H1 (cell line): ENCODE results near the gene CELF2. TPM values are rescaled to one million over a fixed set of nuclear protein-coding genes. Genes with fewer than 3 reads are reported as not detected.

Experiments
- CTCF ChIA-PET: fragments of 300-600 bp; sonication (Branson Sonifier 250); formaldehyde crosslinking; loops from one replicate; lab custom pipeline; 2021; ENCODE audit not compliant: partially characterized antibody; lab: Charles Lee
- POLR2A ChIA-PET: fragments of 300-600 bp; sonication (Branson Sonifier 250); formaldehyde crosslinking; loops from one replicate; lab custom pipeline; 2021; ENCODE audit warnings: inconsistent platforms; ENCODE audit not compliant: partially characterized antibody; lab: Charles Lee
- DNase-seq, 2 experiments: peaks; one replicate each; pipeline versions ENCODE4 v3.0.0 to v3.0.0-alpha.2; 2010 to 2022; ENCODE audit warnings: low spot score in 2 of 2, low read depth in 1 of 2, mixed read lengths in 1 of 2
- FAIRE-seq: peaks from 2 replicates; lab custom pipeline; 2011; peaks lifted over from hg19 to GRCh38; lab: Jason Lieb, UNC
- H2AFZ ChIP-seq: 2 replicates; pipeline ENCODE4 v1.8.1; 2012; ENCODE audit warnings: low read length, inconsistent platforms
- H2AK5ac ChIP-seq: 2 replicates; pipeline ENCODE4 v1.6.1; 2013; ENCODE audit warnings: low read depth, low read length
- H2BK120ac ChIP-seq: replicated peaks from 2 replicates; pipeline ENCODE3; 2013; ENCODE audit warnings: low read depth, low read length, inconsistent platforms
- H2BK12ac ChIP-seq: 2 replicates; pipeline ENCODE4 v1.6.1; 2013; ENCODE audit warnings: low read depth, low read length
- H2BK15ac ChIP-seq: 2 replicates; pipeline ENCODE4 v1.6.1; 2013; ENCODE audit warnings: low read length
- H2BK20ac ChIP-seq: 2 replicates; pipeline ENCODE4 v1.6.1; 2013; ENCODE audit warnings: low read length
- H2BK5ac ChIP-seq: 2 replicates; pipeline ENCODE4 v1.6.1; 2013; ENCODE audit warnings: low read depth, low read length
- H3K14ac ChIP-seq: 2 replicates; pipeline ENCODE4 v1.6.1; 2013; ENCODE audit warnings: inconsistent platforms; ENCODE audit not compliant: insufficient read length
- H3K18ac ChIP-seq: 2 replicates; pipeline ENCODE4 v1.6.1; 2013; ENCODE audit warnings: low read length; ENCODE audit errors: extremely low read depth
- H3K23ac ChIP-seq: 2 replicates; pipeline ENCODE4 v1.6.1; 2013; ENCODE audit warnings: inconsistent platforms; ENCODE audit not compliant: insufficient read length
- H3K23me2 ChIP-seq: 2 replicates; pipeline ENCODE4 v1.6.1; 2013; ENCODE audit warnings: low read depth, low read length
- H3K27ac ChIP-seq: 2 replicates; pipeline ENCODE4 v1.6.1; 2011; ENCODE audit warnings: low read depth, low read length, inconsistent platforms
- H3K27me3 ChIP-seq, 4 experiments: replicated peaks in 1 of 4; 1 replicate in 1 of 4; 2 replicates in 3 of 4; pipeline versions ENCODE4 v1.6.1 to v1.8.1; 2011 to 2013; ENCODE audit warnings: low read length in 3 of 4, mild to moderate bottlenecking in 3 of 4, inconsistent platforms in 2 of 4, mixed read lengths in 2 of 4, moderate library complexity in 1 of 4; ENCODE audit not compliant: control insufficient read depth in 3 of 4, insufficient read depth in 3 of 4; ENCODE audit errors: extremely low read depth in 1 of 4
- H3K36me3 ChIP-seq, 4 experiments: 2 replicates each; pipeline versions ENCODE4 v1.6.1 to v1.8.1; 2011 to 2013; ENCODE audit warnings: mild to moderate bottlenecking in 4 of 4, low read length in 3 of 4, moderate library complexity in 2 of 4, control low read depth in 1 of 4, inconsistent platforms in 1 of 4; ENCODE audit not compliant: insufficient read depth in 4 of 4, control insufficient read depth in 2 of 4
- H3K4ac ChIP-seq: replicated peaks from 2 replicates; pipeline ENCODE3; 2013; ENCODE audit warnings: low read length, low read depth, mixed read lengths, inconsistent platforms; ENCODE audit not compliant: insufficient read length
- H3K4me1 ChIP-seq, 4 experiments: replicated peaks in 1 of 4; 1 replicate in 1 of 4; 2 replicates in 3 of 4; pipeline versions ENCODE4 v1.6.1 to v1.8.1; 2011 to 2013; ENCODE audit warnings: low read length in 3 of 4, inconsistent platforms in 2 of 4, mixed read lengths in 1 of 4; ENCODE audit not compliant: insufficient read depth in 4 of 4, control insufficient read depth in 3 of 4
- H3K4me2 ChIP-seq, 2 experiments: 2 replicates each; pipeline versions ENCODE4 v1.6.1 to v1.8.1; 2011 to 2013; ENCODE audit warnings: low read depth in 2 of 2, low read length in 2 of 2, control low read depth in 1 of 2, inconsistent platforms in 1 of 2, mild to moderate bottlenecking in 1 of 2; ENCODE audit not compliant: insufficient read depth in 1 of 2
- H3K4me3 ChIP-seq, 4 experiments: fragments of 200-600, 300-600 bp in 1 of 4; sonication (generic), shearing (Covaris generic), sonication (Bioruptor Twin) in 1 of 4; 2 replicates each; pipeline versions ENCODE4 v1.5.1 to v1.8.1; 2011 to 2016; ENCODE audit warnings: low read length in 4 of 4, low read depth in 3 of 4, control low read depth in 2 of 4, inconsistent platforms in 2 of 4, mild to moderate bottlenecking in 2 of 4, mixed read lengths in 1 of 4, moderate library complexity in 1 of 4; ENCODE audit not compliant: insufficient read depth in 2 of 4; ENCODE audit errors: extremely low read depth in 1 of 4
- H3K56ac ChIP-seq: replicated peaks from 2 replicates; pipeline ENCODE3; 2013; ENCODE audit warnings: low read depth, mild to moderate bottlenecking, mixed read lengths, low read length, inconsistent platforms; ENCODE audit not compliant: insufficient read length
- H3K79me1 ChIP-seq: 2 replicates; pipeline ENCODE4 v1.6.1; 2013; ENCODE audit warnings: low read depth, low read length, control low read depth
- H3K79me2 ChIP-seq, 2 experiments: 2 replicates each; pipeline versions ENCODE4 v1.6.1 to v1.8.1; 2012 to 2013; ENCODE audit warnings: low read length in 2 of 2, mild to moderate bottlenecking in 2 of 2, inconsistent platforms in 1 of 2; ENCODE audit not compliant: insufficient read depth in 2 of 2, control insufficient read depth in 1 of 2
- H3K9ac ChIP-seq, 4 experiments: replicated peaks in 1 of 4; 1 replicate in 1 of 4; 2 replicates in 3 of 4; pipeline versions ENCODE4 v1.6.1 to v1.8.1; 2011 to 2013; ENCODE audit warnings: low read depth in 3 of 4, low read length in 3 of 4, control low read depth in 2 of 4, mild to moderate bottlenecking in 2 of 4, moderate library complexity in 2 of 4, inconsistent platforms in 1 of 4; ENCODE audit errors: extremely low read depth in 1 of 4
- H3K9me3 ChIP-seq, 2 experiments: 2 replicates each; pipeline versions ENCODE4 v1.6.1 to v1.8.1; 2012 to 2013; ENCODE audit warnings: mild to moderate bottlenecking in 2 of 2, moderate library complexity in 2 of 2, control low read depth in 1 of 2, inconsistent platforms in 1 of 2, low read depth in 1 of 2, low read length in 1 of 2, mixed read lengths in 1 of 2; ENCODE audit not compliant: insufficient read depth in 2 of 2
- H4K20me1 ChIP-seq, 2 experiments: replicated peaks in 1 of 2; 2 replicates each; pipeline versions ENCODE3 to v1.8.1; 2011 to 2013; ENCODE audit warnings: inconsistent platforms in 2 of 2, low read length in 2 of 2, mild to moderate bottlenecking in 1 of 2; ENCODE audit not compliant: insufficient read depth in 2 of 2, control insufficient read depth in 1 of 2
- H4K5ac ChIP-seq: 2 replicates; pipeline ENCODE4 v1.6.1; 2013; ENCODE audit warnings: low read length, low read depth, mixed read lengths, inconsistent platforms; ENCODE audit not compliant: insufficient read length
- H4K8ac ChIP-seq: 2 replicates; pipeline ENCODE4 v1.8.0; 2013; ENCODE audit warnings: mild to moderate bottlenecking, moderate library complexity, low read length, inconsistent platforms; ENCODE audit not compliant: insufficient read depth; ENCODE audit errors: extremely low read depth
- H4K91ac ChIP-seq: replicated peaks from 2 replicates; pipeline ENCODE3; 2013; ENCODE audit warnings: low read length, mixed read lengths, inconsistent platforms; ENCODE audit not compliant: insufficient read length
- BRCA1 ChIP-seq: IDR thresholded peaks from 2 replicates; pipeline ENCODE4 v1.6.1; 2012; ENCODE audit warnings: low read depth, low read length, improper control_type of control experiment
- CBX5 ChIP-seq: fragments of 300-800, 300-1000 bp; sonication (generic); IDR thresholded peaks from 2 replicates; pipeline ENCODE4 v1.7.1; 2016; ENCODE audit warnings: antibody characterized with exemption, low read length, low read depth
- CEBPB ChIP-seq: IDR thresholded peaks from 2 replicates; pipeline ENCODE4 v1.6.1; 2012; ENCODE audit warnings: low read depth, low read length
- RNF2 ChIP-seq: fragments of 200-900, 300-1000 bp; sonication (generic); IDR thresholded peaks from 2 replicates; pipeline ENCODE4 v1.7.1; 2016; ENCODE audit warnings: borderline replicate concordance, low read depth, mild to moderate bottlenecking, antibody characterized with exemption, low read length; ENCODE audit not compliant: poor library complexity, severe bottlenecking; ENCODE audit errors: missing control alignments
- RXRA ChIP-seq: IDR thresholded peaks from 2 replicates; pipeline ENCODE4 v1.6.1; 2011; ENCODE audit warnings: low read depth, mild to moderate bottlenecking, low read length, moderate library complexity; ENCODE audit not compliant: insufficient read depth
- WGBS, 2 experiments: shearing (Covaris generic) in 1 of 2; methylation state at CpG; one replicate each; pipeline versions ENCODE4 v1.1.6 to v1.1.7; 2013 to 2015; ENCODE audit warnings: low lambda C conversion rate in 2 of 2, mixed read lengths in 2 of 2, inconsistent platforms in 1 of 2, low coverage in 1 of 2, missing lambda C conversion rate in 1 of 2; ENCODE audit not compliant: insufficient replicate concordance in 2 of 2, insufficient coverage in 1 of 2, insufficient read length in 1 of 2; ENCODE audit errors: extremely low coverage in 1 of 2, missing lambda C conversion rate in 1 of 2; 5-methylcytosine and 5-hydroxymethylcytosine counted together
- polyA plus RNA-seq, 7 experiments: library from polyadenylated mRNA; depleted of rRNA in 3 of 7; stranded (reverse) in 5 of 7; unstranded in 2 of 7; fragments of >200 nt in 5 of 7; fragments of 200-250 nt in 2 of 7; gene quantifications; 1 replicate in 5 of 7; 2 replicates in 1 of 7; 4 replicates in 1 of 7; pipeline versions ENCODE4 v1.2.1 to v1.2.3, GENCODE V29; 2011 to 2013; ENCODE audit warnings: missing spikeins in 2 of 7, mixed read lengths in 2 of 7
- total RNA-seq: library from RNA; stranded (reverse); fragmentation: NEBNext Ultra II Directional; extraction: Animal tissue kit (Norgen Biotek cat#: 25700); gene quantifications from 2 replicates; pipeline ENCODE4 v1.2.1, GENCODE V29; 2021
- TF ChIP-seq, protein P1 (sequence below), 3 experiments: IDR thresholded peaks; 1 replicate in 2 of 3; 2 replicates in 1 of 3; pipeline versions ENCODE4 v1.5.1 to v1.6.1; 2011; ENCODE audit warnings: low read length in 3 of 3, mild to moderate bottlenecking in 3 of 3, inconsistent platforms in 2 of 3, low read depth in 1 of 3, moderate library complexity in 1 of 3; ENCODE audit not compliant: insufficient read depth in 1 of 3; ENCODE audit errors: control extremely low read depth in 1 of 3

CELF2 gene
- total and polyA plus RNA-seq, 2 of the 8 experiments (the other 6 are each of a cell fraction or from before 2014, with no cell fraction given): 18.3 to 22.7 TPM

DNA sequence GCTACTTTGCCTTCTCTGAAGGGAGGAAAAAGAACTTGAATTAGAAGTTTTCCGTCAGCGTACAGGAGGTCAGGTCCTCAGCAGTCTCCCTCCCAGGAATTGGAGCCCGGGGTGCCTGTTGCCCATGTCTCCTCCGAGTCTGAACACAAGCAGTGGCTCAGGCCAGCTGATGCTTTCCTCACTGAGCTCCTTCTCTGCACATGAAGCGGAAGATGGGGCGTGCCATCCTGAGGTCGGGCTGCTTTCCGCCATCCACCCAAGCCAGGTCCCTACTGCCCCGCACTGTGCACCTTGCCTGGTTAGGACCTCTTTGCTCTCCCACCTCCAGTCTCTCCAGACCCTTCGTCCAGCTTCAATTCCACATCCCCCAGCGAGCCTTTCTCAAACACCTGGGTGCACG is 237.5 kb downstream of the CELF2 start:
- H3K27me3 ChIP-seq: no peaks in the 10 kb centered on the region
- no peak overlapping the region for H2AK5ac ChIP-seq
- H3K36me3 ChIP-seq: peaks cover 0 to 6% (median 3%) of the 10 kb centered on the region in 4 experiments; a peak in 2 of 8 replicates
- H3K14ac ChIP-seq: no peak overlapping the region
- no peak overlapping the region for H4K91ac ChIP-seq
- no peak for TF ChIP-seq RXRA
- no peak for TF ChIP-seq CBX5
- TF ChIP-seq RNF2: no peak
- TF ChIP-seq, protein P1, sequence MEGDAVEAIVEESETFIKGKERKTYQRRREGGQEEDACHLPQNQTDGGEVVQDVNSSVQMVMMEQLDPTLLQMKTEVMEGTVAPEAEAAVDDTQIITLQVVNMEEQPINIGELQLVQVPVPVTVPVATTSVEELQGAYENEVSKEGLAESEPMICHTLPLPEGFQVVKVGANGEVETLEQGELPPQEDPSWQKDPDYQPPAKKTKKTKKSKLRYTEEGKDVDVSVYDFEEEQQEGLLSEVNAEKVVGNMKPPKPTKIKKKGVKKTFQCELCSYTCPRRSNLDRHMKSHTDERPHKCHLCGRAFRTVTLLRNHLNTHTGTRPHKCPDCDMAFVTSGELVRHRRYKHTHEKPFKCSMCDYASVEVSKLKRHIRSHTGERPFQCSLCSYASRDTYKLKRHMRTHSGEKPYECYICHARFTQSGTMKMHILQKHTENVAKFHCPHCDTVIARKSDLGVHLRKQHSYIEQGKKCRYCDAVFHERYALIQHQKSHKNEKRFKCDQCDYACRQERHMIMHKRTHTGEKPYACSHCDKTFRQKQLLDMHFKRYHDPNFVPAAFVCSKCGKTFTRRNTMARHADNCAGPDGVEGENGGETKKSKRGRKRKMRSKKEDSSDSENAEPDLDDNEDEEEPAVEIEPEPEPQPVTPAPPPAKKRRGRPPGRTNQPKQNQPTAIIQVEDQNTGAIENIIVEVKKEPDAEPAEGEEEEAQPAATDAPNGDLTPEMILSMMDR (IDR thresholded peaks at IDR 0.05; ENCODE audit: control extremely low read depth in 1 of 3, insufficient read depth in 1 of 3, low read depth in 1 of 3, low read length in 3 of 3): no peak
- TF ChIP-seq BRCA1: no peak
- TF ChIP-seq CEBPB: no peak
- H3K4ac ChIP-seq: no peak overlapping the region
- H3K9me3 ChIP-seq: no peaks in the 10 kb centered on the region
- H3K79me1 ChIP-seq: no peaks in the 10 kb centered on the region
- no peak overlapping the region for H2BK20ac ChIP-seq
- no peaks in the 10 kb centered on the region for H3K4me1 ChIP-seq
- FAIRE-seq: no peak
- no peak overlapping the region for H3K23ac ChIP-seq
- H2BK15ac ChIP-seq: no peak overlapping the region
- no peak overlapping the region for H4K5ac ChIP-seq
- no peak for DNase-seq
- ChIA-PET CTCF (interaction anchor here (0.6 to 1.1 kb wide), 2 partner anchors 15 to 25 kb away, joined by 4 read pairs; no protein-coding TSS in a partner anchor), POLR2A (no interaction called here)
- H3K56ac ChIP-seq: no peak overlapping the region
- H3K9ac ChIP-seq: no peak overlapping the region
- no peak overlapping the region for H2AFZ ChIP-seq
- H3K23me2 ChIP-seq: no peaks in the 10 kb centered on the region
- H4K20me1 ChIP-seq: no peaks in the 10 kb centered on the region
- H3K79me2 ChIP-seq: no peaks in the 10 kb centered on the region
- no peak overlapping the region for H3K27ac ChIP-seq
- 92% methylated on average over 11 of the region's 12 CpGs; no CpG with 5 or more reads in 1 of the 2 experiments for WGBS, 2 experiments
- H3K18ac ChIP-seq: no peak overlapping the region
- no peak overlapping the region for H3K4me2 ChIP-seq
- H2BK12ac ChIP-seq: no peak overlapping the region
- H2BK120ac ChIP-seq: no peak overlapping the region
- no peak overlapping the region for H4K8ac ChIP-seq
- H3K4me3 ChIP-seq: no peak overlapping the region
- H2BK5ac ChIP-seq: no peak overlapping the region
